ENCODE results near the gene KRTAP5-5. TPM values are rescaled to one million over a fixed set of nuclear protein-coding genes. Genes with fewer than 3 reads are reported as not detected.

The KRTAP5-5 gene
- total RNA-seq, 1 experiment from 2014 or later: not detected

DNA sequence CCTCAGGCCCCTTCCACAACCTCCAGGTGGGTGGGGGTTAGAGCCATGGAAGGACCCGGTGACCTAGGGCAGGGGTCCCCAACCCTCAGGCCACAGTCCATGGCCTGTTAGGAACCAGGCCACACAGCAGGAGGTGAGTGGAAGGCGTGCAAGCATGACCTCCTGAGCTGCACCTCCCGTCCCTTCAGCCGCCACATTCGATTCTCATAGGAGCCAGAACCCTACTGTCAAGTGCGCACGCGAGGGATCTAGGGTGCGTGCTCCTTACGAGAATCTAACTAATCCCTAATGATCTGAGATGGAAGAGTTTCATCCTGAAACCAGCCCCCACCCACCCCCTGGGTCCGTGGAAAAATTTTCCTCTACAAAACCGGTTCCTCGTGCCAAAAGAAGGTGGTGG lies 4.0 kb upstream of the KRTAP5-5 start:
- Histone ChIP-seq H3K4me3 (ENCODE audit: low read depth, low read length, poor library complexity, severe bottlenecking) (no peak overlapping the region), H3K9me3 (ENCODE audit: low read depth, low read length, poor library complexity, severe bottlenecking) (no peaks in the 10 kb centered on the region), H3K36me3 (ENCODE audit: insufficient read depth, low read length, poor library complexity, severe bottlenecking) (no peaks in the 10 kb centered on the region), H3K4me1 (ENCODE audit: insufficient read depth, low read length, poor library complexity, severe bottlenecking) (no peaks in the 10 kb centered on the region), H3K27ac (ENCODE audit: low read depth, low read length, poor library complexity, severe bottlenecking) (no peak overlapping the region), H3K27me3 (replicated peaks; ENCODE audit: insufficient read depth, low read depth, low read length, poor library complexity) (no peaks in the 10 kb centered on the region)
- intact Hi-C loops (cut with micrococcal nuclease; ENCODE audit: unreplicated experiment): loop anchor here (10.0 kb wide), 1 partner anchor 81 kb away; no protein-coding TSS in a partner anchor
- ChIA-PET CTCF (no interaction called here), POLR2A (ENCODE audit: low non-redundant PET) (no interaction called here)
- no TSS peak for BruUV-seq (replicated peaks)
- no peak for DNase-seq (ENCODE audit: low spot score)
- TF ChIP-seq EZH2 (IDR thresholded peaks at IDR 0.05; ENCODE audit: borderline replicate concordance, low read depth, low read length, poor library complexity, severe bottlenecking): no peak
- TF ChIP-seq, protein P1, sequence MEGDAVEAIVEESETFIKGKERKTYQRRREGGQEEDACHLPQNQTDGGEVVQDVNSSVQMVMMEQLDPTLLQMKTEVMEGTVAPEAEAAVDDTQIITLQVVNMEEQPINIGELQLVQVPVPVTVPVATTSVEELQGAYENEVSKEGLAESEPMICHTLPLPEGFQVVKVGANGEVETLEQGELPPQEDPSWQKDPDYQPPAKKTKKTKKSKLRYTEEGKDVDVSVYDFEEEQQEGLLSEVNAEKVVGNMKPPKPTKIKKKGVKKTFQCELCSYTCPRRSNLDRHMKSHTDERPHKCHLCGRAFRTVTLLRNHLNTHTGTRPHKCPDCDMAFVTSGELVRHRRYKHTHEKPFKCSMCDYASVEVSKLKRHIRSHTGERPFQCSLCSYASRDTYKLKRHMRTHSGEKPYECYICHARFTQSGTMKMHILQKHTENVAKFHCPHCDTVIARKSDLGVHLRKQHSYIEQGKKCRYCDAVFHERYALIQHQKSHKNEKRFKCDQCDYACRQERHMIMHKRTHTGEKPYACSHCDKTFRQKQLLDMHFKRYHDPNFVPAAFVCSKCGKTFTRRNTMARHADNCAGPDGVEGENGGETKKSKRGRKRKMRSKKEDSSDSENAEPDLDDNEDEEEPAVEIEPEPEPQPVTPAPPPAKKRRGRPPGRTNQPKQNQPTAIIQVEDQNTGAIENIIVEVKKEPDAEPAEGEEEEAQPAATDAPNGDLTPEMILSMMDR (conservative IDR thresholded peaks at IDR 0.05; ENCODE audit: low read depth, low read length): no peak

DNA sequence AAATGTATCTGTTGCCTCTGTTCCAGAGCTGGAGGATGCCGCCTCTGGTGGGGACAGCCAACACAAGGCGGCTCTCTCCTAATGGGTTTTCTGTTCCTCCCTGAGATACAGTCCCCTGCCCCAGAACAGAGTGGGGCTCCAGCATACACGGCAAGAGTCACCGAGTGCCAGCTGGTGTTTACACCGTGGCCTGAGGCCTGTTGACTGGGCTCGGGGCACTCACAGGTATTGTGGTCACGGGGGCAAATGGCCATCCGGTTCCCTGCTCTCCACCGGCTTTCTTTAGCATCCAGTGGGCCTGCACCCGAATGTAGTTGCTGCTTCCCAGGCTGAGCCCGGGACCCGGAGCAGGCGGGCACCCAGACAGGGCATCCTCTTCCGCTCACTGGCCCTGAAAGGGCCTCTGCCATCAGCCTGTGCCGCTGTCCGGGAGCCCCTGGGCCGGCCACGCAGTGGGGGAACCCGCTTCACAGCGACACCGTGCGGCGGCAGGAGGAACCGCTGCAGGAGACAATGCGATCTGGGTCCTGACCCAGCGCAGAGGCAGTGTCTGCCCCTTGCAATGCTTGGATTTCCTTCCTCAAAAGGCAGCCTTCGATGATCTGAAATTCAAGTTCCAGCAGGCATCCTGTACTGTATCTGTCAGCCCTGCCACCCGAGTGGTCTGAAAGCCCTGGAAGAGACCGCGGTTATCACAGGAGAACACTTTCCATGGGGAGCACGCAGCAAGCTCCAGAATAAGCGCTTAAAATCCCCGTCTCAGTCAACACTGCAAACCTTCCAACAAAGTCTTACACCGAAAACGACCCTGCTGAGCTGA lies 859 bp upstream of the KRTAP5-5 start:
- H3K4me3 ChIP-seq (ENCODE audit: low read depth, low read length, poor library complexity, severe bottlenecking): no peak overlapping the region
- CTCF ChIA-PET: interaction anchor here (1.0 kb wide), 1 partner anchor 82 kb away, joined by 4 read pairs; no protein-coding TSS in a partner anchor
- H3K9me3 ChIP-seq (ENCODE audit: low read depth, low read length, poor library complexity, severe bottlenecking): no peaks in the 10 kb centered on the region
- H3K36me3 ChIP-seq (ENCODE audit: insufficient read depth, low read length, poor library complexity, severe bottlenecking): no peaks in the 10 kb centered on the region
- intact Hi-C loops (cut with micrococcal nuclease; ENCODE audit: unreplicated experiment): loop anchor here (10.0 kb wide), 1 partner anchor 84 kb away; no protein-coding TSS in a partner anchor
- POLR2A ChIA-PET (ENCODE audit: low non-redundant PET): no interaction called here
- H3K4me1 ChIP-seq (ENCODE audit: insufficient read depth, low read length, poor library complexity, severe bottlenecking): no peaks in the 10 kb centered on the region
- BruUV-seq (replicated peaks): no TSS peak
- peak; percentile 44 for DNase-seq (ENCODE audit: low spot score)
- TF ChIP-seq, protein P1 (conservative IDR thresholded peaks at IDR 0.05; ENCODE audit: low read depth, low read length): peak; percentile 92
- TF ChIP-seq EZH2 (IDR thresholded peaks at IDR 0.05; ENCODE audit: borderline replicate concordance, low read depth, low read length, poor library complexity, severe bottlenecking): no peak
- no peaks in the 10 kb centered on the region for H3K27me3 ChIP-seq (replicated peaks; ENCODE audit: insufficient read depth, low read depth, low read length, poor library complexity)
- no peak overlapping the region for H3K27ac ChIP-seq (ENCODE audit: low read depth, low read length, poor library complexity, severe bottlenecking)

DNA sequence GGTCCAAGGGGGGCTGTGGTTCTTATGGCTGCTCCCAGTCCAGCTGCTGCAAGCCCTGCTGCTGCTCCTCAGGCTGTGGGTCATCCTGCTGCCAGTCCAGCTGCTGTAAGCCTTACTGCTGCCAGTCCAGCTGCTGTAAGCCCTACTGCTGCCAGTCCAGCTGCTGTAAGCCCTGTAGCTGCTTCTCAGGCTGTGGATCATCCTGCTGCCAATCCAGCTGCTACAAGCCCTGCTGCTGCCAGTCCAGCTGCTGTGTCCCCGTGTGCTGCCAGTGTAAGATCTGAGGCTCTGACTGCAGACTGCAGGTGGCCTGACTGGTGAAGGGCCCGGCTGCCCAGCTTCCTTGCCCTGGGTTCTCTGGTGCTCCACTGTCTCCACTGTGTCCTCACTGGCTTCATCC lies 696 bp downstream of the KRTAP5-5 start:
- BruUV-seq (replicated peaks): no TSS peak
- H3K4me1 ChIP-seq (ENCODE audit: insufficient read depth, low read length, poor library complexity, severe bottlenecking): no peaks in the 10 kb centered on the region
- no peak overlapping the region for H3K4me3 ChIP-seq (ENCODE audit: low read depth, low read length, poor library complexity, severe bottlenecking)
- no peak for DNase-seq (ENCODE audit: low spot score)
- TF ChIP-seq, protein P1 (conservative IDR thresholded peaks at IDR 0.05; ENCODE audit: low read depth, low read length): no peak
- TF ChIP-seq EZH2 (IDR thresholded peaks at IDR 0.05; ENCODE audit: borderline replicate concordance, low read depth, low read length, poor library complexity, severe bottlenecking): no peak
- intact Hi-C loops (cut with micrococcal nuclease; ENCODE audit: unreplicated experiment): no loop called here
- CTCF ChIA-PET: interaction anchor here (0.8 kb wide), 1 partner anchor 83 kb away, joined by 4 read pairs; no protein-coding TSS in a partner anchor
- H3K36me3 ChIP-seq (ENCODE audit: insufficient read depth, low read length, poor library complexity, severe bottlenecking): no peaks in the 10 kb centered on the region
- H3K27me3 ChIP-seq (replicated peaks; ENCODE audit: insufficient read depth, low read depth, low read length, poor library complexity): no peaks in the 10 kb centered on the region
- no peak overlapping the region for H3K27ac ChIP-seq (ENCODE audit: low read depth, low read length, poor library complexity, severe bottlenecking)
- POLR2A ChIA-PET (ENCODE audit: low non-redundant PET): no interaction called here
- H3K9me3 ChIP-seq (ENCODE audit: low read depth, low read length, poor library complexity, severe bottlenecking): no peaks in the 10 kb centered on the region

All from A673 (cell line).